Sigmoid colon (tissue), 3 donors: ENCODE data around the gene RPS16.

ENCODE experiments used
- CTCF ChIP-seq, 4 experiments: fragments of 450-650 bp in 3 of 4; fragments of 200-600 bp in 1 of 4; IDR thresholded peaks; one replicate each; pipeline ENCODE4 v1.5.1; 2016 to 2019; ENCODE audit warnings: antibody characterized with exemption in 4 of 4, mild to moderate bottlenecking in 3 of 4, moderate library complexity in 2 of 4
- POLR2A ChIP-seq, 2 donors: fragments of 450-650 bp; IDR thresholded peaks; one replicate each; pipeline ENCODE4 v1.6.1; 2016; ENCODE audit warnings: antibody characterized with exemption in 2 of 2, mild to moderate bottlenecking in 2 of 2, moderate library complexity in 2 of 2

DNA sequence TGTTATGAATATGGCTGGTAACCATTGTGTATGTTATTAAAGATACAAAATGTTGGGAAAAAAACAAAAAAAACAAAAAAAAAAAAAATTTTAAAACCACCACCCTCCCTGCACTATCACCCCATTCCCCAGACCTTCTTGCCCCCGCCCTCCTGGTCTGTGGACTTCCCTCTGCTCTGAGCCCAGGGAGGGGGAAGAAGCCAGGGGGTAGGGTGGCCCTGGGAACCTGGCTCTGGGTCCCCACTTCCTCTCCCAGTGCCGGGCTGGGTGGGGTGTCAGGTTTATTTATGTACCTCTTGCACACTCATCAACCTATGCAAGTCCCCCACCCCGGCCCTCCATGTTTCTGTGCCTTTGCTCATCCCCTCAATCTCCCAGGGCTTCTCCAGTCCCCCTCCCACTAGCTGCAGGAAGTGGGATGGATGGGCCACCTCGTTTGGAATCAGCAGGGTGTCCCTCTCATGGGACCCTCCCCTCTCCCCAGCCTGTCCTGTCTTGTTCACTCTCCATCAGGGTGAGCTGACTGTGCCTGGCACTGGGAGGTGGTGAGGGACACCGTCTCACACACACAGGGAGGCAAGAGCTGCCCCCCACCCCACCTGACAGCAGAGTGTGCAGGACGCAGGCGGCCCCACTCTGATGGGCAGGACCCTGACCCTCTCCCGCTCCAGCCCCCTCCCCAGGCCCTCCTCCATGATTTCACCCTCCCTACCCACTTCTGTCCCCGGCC, 50.7 kb downstream of the RPS16 start:
- TF ChIP-seq POLR2A (IDR thresholded peaks at IDR 0.05) (no peak), CTCF (IDR thresholded peaks at IDR 0.05) (no peak)
